HepG2 (cell line): ENCODE results near the gene CAMSAP3. TPM values are rescaled to one million over a fixed set of nuclear protein-coding genes. Genes with fewer than 3 reads are reported as not detected.

Experiments
- ATM ChIP-seq: fragments of 450-650 bp; IDR thresholded peaks from 2 replicates; pipeline ENCODE4 v1.7.1; 2017; ENCODE audit warnings: mild to moderate bottlenecking, borderline replicate concordance
- DMAP1 ChIP-seq: IDR thresholded peaks from 2 replicates; pipeline ENCODE4 v1.6.1; 2016
- ELF1 ChIP-seq: sonication (generic); formaldehyde crosslinking; IDR thresholded peaks from 2 replicates; pipeline ENCODE4 v1.4.0; 2020; ENCODE audit warnings: missing genetic modification reagents
- FOXA3 ChIP-seq: IDR thresholded peaks from 2 replicates; pipeline ENCODE4 v1.6.1; 2016; ENCODE audit warnings: missing genetic modification reagents, missing compliant biosample characterization
- FOXJ3 ChIP-seq: sonication (generic); formaldehyde crosslinking; IDR thresholded peaks from 2 replicates; pipeline ENCODE4 v1.4.0; 2020; ENCODE audit warnings: missing genetic modification reagents, mild to moderate bottlenecking, borderline replicate concordance
- HMG20B ChIP-seq: conservative IDR thresholded peaks from 2 replicates; pipeline ENCODE4 v1.6.1; 2016; ENCODE audit warnings: missing genetic modification reagents, missing compliant biosample characterization
- MAFK ChIP-seq, 2 experiments: IDR thresholded peaks in 1 of 2; conservative IDR thresholded peaks in 1 of 2; 2 replicates each; pipeline ENCODE4 v1.6.1; 2011; ENCODE audit warnings: improper control_type of control experiment in 2 of 2, low read length in 2 of 2
- MAZ ChIP-seq, 2 experiments: sonication (generic) in 1 of 2; formaldehyde crosslinking in 1 of 2; IDR thresholded peaks; 2 replicates each; pipeline versions ENCODE4 v1.5.0 to v1.6.1; 2012 to 2020; ENCODE audit warnings: low read depth in 2 of 2, mild to moderate bottlenecking in 2 of 2, borderline replicate concordance in 1 of 2, improper control_type of control experiment in 1 of 2, low read length in 1 of 2, missing genetic modification reagents in 1 of 2, moderate library complexity in 1 of 2
- NCOR1 ChIP-seq: fragments of 200-600 bp; sonication (generic); IDR thresholded peaks from 2 replicates; pipeline ENCODE4 v1.7.0; 2017; ENCODE audit warnings: antibody characterized with exemption, low read length, borderline replicate concordance
- PCBP1 ChIP-seq: fragments of 200-400 bp; formaldehyde crosslinking; IDR thresholded peaks from 2 replicates; pipeline ENCODE4 v1.6.1; 2017; ENCODE audit warnings: mild to moderate bottlenecking, low read depth, low read length, borderline replicate concordance
- RFX3 ChIP-seq: IDR thresholded peaks from 2 replicates; pipeline ENCODE4 v1.6.1; 2016; ENCODE audit warnings: missing biosample characterization, missing genetic modification reagents
- SOX13 ChIP-seq, 3 experiments: fragments of 450-650 bp in 1 of 3; sonication (generic) in 1 of 3; formaldehyde crosslinking in 1 of 3; IDR thresholded peaks in 2 of 3; conservative IDR thresholded peaks in 1 of 3; 2 replicates each; pipeline versions ENCODE4 v1.5.0 to v1.6.1; 2016 to 2020; ENCODE audit warnings: antibody characterized with exemption in 1 of 3, mild to moderate bottlenecking in 1 of 3, missing compliant biosample characterization in 1 of 3, missing genetic modification reagents in 1 of 3, moderate library complexity in 1 of 3
- TBL1XR1 ChIP-seq: fragments of 150-350 bp; IDR thresholded peaks from 2 replicates; pipeline ENCODE4 v1.6.1; 2014; ENCODE audit warnings: borderline replicate concordance, low read length; ENCODE audit not compliant: partially characterized antibody
- YY1 ChIP-seq: IDR thresholded peaks from 2 replicates; pipeline ENCODE4 v1.6.1; 2011; ENCODE audit warnings: low read length, low read depth, moderate library complexity, mild to moderate bottlenecking; ENCODE audit not compliant: insufficient read depth, insufficient replicate concordance
- ZNF160 ChIP-seq: sonication (generic); formaldehyde crosslinking; IDR thresholded peaks from 2 replicates; pipeline ENCODE4 v1.8.0; 2022; ENCODE audit warnings: mild to moderate bottlenecking, inconsistent platforms, missing genetic modification reagents
- ZNF441 ChIP-seq: sonication (generic); formaldehyde crosslinking; IDR thresholded peaks from 2 replicates; pipeline ENCODE4 v1.7.0; 2021; ENCODE audit warnings: missing genetic modification reagents, borderline replicate concordance
- ZNF737 ChIP-seq: sonication (generic); formaldehyde crosslinking; IDR thresholded peaks from 2 replicates; pipeline ENCODE4 v1.5.0; 2020; ENCODE audit warnings: missing genetic modification reagents, mild to moderate bottlenecking, borderline replicate concordance
- ZNF747 ChIP-seq: sonication (generic); formaldehyde crosslinking; IDR thresholded peaks from 2 replicates; pipeline ENCODE4 v1.8.1; 2023; ENCODE audit warnings: missing genetic modification reagents, mild to moderate bottlenecking, borderline replicate concordance
- ZNF780A ChIP-seq: sonication (generic); formaldehyde crosslinking; IDR thresholded peaks from 2 replicates; pipeline ENCODE4 v1.8.0; 2022; ENCODE audit warnings: mild to moderate bottlenecking, missing genetic modification reagents, moderate library complexity
- polyA plus RNA-seq, 8 experiments: library from polyadenylated mRNA; depleted of rRNA in 3 of 8; stranded (reverse) in 7 of 8; unstranded in 1 of 8; fragments of >200 nt; fragmentation: Illumina TruSeq in 4 of 8; extraction: Trizol in 4 of 8; gene quantifications; 2 replicates each; pipeline versions ENCODE4 v1.2.1 to v1.2.3, GENCODE V29; 2011 to 2016; ENCODE audit warnings: low read depth in 4 of 8, missing spikeins in 1 of 8, mixed read lengths in 1 of 8; ENCODE audit not compliant: insufficient read depth in 1 of 8
- total RNA-seq, 5 experiments: library from RNA; depleted of rRNA; stranded (reverse); fragments of >200 nt; fragmentation: Illumina TruSeq; extraction: Trizol; gene quantifications; 2 replicates each; pipeline ENCODE4 v1.2.3, GENCODE V29; 2016; ENCODE audit warnings: low read depth in 1 of 5
- TF ChIP-seq, protein P1 (sequence below): sonication (generic); formaldehyde crosslinking; IDR thresholded peaks from 2 replicates; pipeline ENCODE4 v1.5.1; 2020; ENCODE audit warnings: missing genetic modification reagents, mild to moderate bottlenecking, borderline replicate concordance
- TF ChIP-seq, protein P2 (sequence below): sonication (generic); formaldehyde crosslinking; IDR thresholded peaks from 2 replicates; pipeline ENCODE4 v1.8.0; 2022; ENCODE audit warnings: mild to moderate bottlenecking, missing genetic modification reagents; ENCODE audit not compliant: insufficient replicate concordance
- TF ChIP-seq, protein P3 (sequence below): sonication (generic); formaldehyde crosslinking; IDR thresholded peaks from 2 replicates; pipeline ENCODE4 v1.8.0; 2022; ENCODE audit warnings: missing genetic modification reagents, mild to moderate bottlenecking, inconsistent platforms, borderline replicate concordance
- TF ChIP-seq, protein P4 (sequence below): sonication (generic); formaldehyde crosslinking; IDR thresholded peaks from 2 replicates; pipeline ENCODE4 v1.4.0; 2020; ENCODE audit warnings: mild to moderate bottlenecking, missing genetic modification reagents

CAMSAP3 gene
- total and polyA plus RNA-seq, 2 of the 13 experiments (the other 11 are each of a cell fraction or from before 2014, with no cell fraction given), result 10.8 to 11.8 TPM

DNA sequence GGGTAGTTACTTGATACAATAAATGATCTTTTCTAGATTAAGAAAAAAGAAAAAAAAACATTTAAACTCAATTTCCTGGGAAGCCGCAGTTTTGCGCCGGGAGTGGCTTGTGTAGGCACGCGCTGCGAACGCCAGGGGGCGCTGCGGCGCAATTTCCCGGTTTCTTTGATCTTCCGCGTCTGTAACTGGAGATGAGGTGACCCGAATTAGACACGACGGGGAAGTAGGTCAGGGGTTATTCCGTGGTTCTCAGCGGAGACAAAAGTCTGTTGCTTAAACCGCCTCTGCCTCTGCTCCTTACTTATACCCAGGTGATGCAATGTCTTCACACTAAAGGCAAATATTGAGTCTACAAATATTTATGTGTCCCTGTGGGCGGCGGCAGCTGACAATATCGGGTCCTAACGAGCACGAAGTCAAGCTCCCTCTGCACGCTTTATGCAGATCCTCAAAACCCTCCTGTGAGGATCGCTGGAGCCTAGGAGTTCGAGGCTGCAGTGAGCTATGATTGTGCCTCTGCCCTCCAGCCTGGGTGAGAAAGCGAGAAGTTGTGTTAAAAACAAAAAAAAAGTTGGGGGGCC lies 56.5 kb downstream of the CAMSAP3 start (continued):
- peak; percentile 75; the same call in 1 of the 2 replicates for TF ChIP-seq SOX13 (IDR thresholded peaks at IDR 0.05)
- peak in 1 of 2 experiments; percentile 91; a peak in 2 of 4 replicates for TF ChIP-seq SOX13 (CRISPR knock-in tag; conservative IDR thresholded peaks at IDR 0.05 in 1 of 2, IDR thresholded peaks at IDR 0.05 in 1 of 2)
- TF ChIP-seq ZNF441 (CRISPR knock-in tag), result 0 out of 2 replicates have a peak, but pooled peaks have one; percentile 58
- peak; percentile 79 for TF ChIP-seq ELF1 (CRISPR knock-in tag)
- TF ChIP-seq, protein P1, sequence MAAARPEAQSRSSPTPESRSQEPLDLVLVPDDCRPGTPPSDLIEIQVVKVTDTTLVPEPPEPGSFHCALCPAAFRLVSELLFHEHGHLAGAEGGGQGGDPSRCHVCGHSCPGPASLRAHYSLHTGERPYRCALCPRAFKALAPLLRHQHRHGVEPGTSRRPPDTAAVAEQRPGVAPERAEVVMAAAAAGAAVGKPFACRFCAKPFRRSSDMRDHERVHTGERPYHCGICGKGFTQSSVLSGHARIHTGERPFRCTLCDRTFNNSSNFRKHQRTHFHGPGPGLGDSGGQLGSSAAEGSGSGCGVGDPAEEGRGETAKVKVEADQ (CRISPR knock-in tag), result peak; percentile 66; the same call in 1 of the 2 replicates
- TF ChIP-seq, protein P2, sequence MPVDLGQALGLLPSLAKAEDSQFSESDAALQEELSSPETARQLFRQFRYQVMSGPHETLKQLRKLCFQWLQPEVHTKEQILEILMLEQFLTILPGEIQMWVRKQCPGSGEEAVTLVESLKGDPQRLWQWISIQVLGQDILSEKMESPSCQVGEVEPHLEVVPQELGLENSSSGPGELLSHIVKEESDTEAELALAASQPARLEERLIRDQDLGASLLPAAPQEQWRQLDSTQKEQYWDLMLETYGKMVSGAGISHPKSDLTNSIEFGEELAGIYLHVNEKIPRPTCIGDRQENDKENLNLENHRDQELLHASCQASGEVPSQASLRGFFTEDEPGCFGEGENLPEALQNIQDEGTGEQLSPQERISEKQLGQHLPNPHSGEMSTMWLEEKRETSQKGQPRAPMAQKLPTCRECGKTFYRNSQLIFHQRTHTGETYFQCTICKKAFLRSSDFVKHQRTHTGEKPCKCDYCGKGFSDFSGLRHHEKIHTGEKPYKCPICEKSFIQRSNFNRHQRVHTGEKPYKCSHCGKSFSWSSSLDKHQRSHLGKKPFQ (CRISPR knock-in tag), result peak; percentile 58
- TF ChIP-seq MAFK (conservative IDR thresholded peaks at IDR 0.05 in 1 of 2, IDR thresholded peaks at IDR 0.05 in 1 of 2; ENCODE audit: low read length in 2 of 2), result no peak
- peak; percentile 94 for TF ChIP-seq FOXA3
- TF ChIP-seq, protein P3, sequence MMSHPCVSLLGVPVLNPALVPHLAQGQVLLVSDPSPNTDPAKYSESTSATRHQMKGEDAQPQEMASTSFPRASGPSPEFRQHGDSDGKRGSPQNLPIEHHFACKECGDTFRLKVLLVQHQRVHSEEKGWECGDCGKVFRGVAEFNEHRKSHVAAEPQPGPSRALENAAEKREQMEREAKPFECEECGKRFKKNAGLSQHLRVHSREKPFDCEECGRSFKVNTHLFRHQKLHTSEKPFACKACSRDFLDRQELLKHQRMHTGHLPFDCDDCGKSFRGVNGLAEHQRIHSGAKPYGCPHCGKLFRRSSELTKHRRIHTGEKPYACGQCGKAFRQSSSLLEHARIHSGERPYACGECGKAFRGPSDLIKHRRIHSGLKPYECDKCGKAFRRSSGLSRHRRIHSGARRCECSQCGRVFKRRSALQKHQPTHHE (CRISPR knock-in tag), result no peak
- TF ChIP-seq HMG20B (CRISPR knock-in tag), result peak; percentile 85
- 0 out of 2 replicates have a peak, but pooled peaks have one; percentile 21 for TF ChIP-seq ZNF160 (CRISPR knock-in tag)
- TF ChIP-seq ZNF780A (CRISPR knock-in tag), result 0 out of 2 replicates have a peak, but pooled peaks have one; percentile 31
- TF ChIP-seq ATM, result no peak
- 0 out of 2 replicates have a peak, but pooled peaks have one; percentile 39 for TF ChIP-seq DMAP1 (CRISPR knock-in tag)
- TF ChIP-seq PCBP1, result no peak
- TF ChIP-seq ZNF747 (CRISPR knock-in tag), result no peak
- TF ChIP-seq YY1, result peak; percentile 26
- no peak for TF ChIP-seq ZNF737
- peak; percentile 97 for TF ChIP-seq TBL1XR1
- TF ChIP-seq MAZ (IDR thresholded peaks at IDR 0.05; ENCODE audit: borderline replicate concordance, low read depth, low read length), result peak; percentile 41; the same call in 1 of the 2 replicates
- TF ChIP-seq MAZ (CRISPR knock-in tag; IDR thresholded peaks at IDR 0.05; ENCODE audit: low read depth), result peak; percentile 84
- TF ChIP-seq NCOR1, result peak; percentile 81
- peak; percentile 73; the same call in 1 of the 2 replicates for TF ChIP-seq FOXJ3 (CRISPR knock-in tag)
- TF ChIP-seq, protein P4, sequence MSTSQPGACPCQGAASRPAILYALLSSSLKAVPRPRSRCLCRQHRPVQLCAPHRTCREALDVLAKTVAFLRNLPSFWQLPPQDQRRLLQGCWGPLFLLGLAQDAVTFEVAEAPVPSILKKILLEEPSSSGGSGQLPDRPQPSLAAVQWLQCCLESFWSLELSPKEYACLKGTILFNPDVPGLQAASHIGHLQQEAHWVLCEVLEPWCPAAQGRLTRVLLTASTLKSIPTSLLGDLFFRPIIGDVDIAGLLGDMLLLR (CRISPR knock-in tag), result no peak
- no peak for TF ChIP-seq RFX3 (CRISPR knock-in tag)
